ENCODE data around the gene VWF.

The VWF gene

GRCh38 chr12:5912437-5913334, 211.8 kb downstream of the VWF start:
- DNase-seq (ENCODE audit: low read depth in 3 of 3): no peak

GRCh38 chr12:5912011-5912410, 212.5 kb downstream of the VWF start:
- DNase-seq (ENCODE audit: low read depth in 3 of 3): no peak

GRCh38 chr12:5910790-5911548, 213.5 kb downstream of the VWF start:
- DNase-seq (ENCODE audit: low read depth in 3 of 3): no peak

GRCh38 chr12:5909560-5909959, 214.9 kb downstream of the VWF start:
- DNase-seq (ENCODE audit: low read depth in 3 of 3): no peak

GRCh38 chr12:5908251-5908650, 216.2 kb downstream of the VWF start:
- no peak for DNase-seq (ENCODE audit: low read depth in 3 of 3)

GRCh38 chr12:5907807-5908206, 216.7 kb downstream of the VWF start:
- DNase-seq (ENCODE audit: low read depth in 3 of 3): no peak

GRCh38 chr12:5905757-5906156, 218.7 kb downstream of the VWF start:
- no peak for DNase-seq (ENCODE audit: low read depth in 3 of 3)

- no peak for DNase-seq (ENCODE audit: low read depth in 3 of 3)
Measured at GRCh38 chr12:5904969-5905368, 219.5 kb downstream of the VWF start.

- DNase-seq (ENCODE audit: low read depth in 3 of 3): no peak
Measured at GRCh38 chr12:5904441-5904840, 220.0 kb downstream of the VWF start.

- no peak for DNase-seq (ENCODE audit: low read depth in 3 of 3)
Measured at GRCh38 chr12:5902736-5903135, 221.7 kb downstream of the VWF start.

GRCh38 chr12:5901416-5901815, 223.1 kb downstream of the VWF start:
- no peak for DNase-seq (ENCODE audit: low read depth in 3 of 3)

GRCh38 chr12:5900533-5901205, 223.8 kb downstream of the VWF start:
- no peak for DNase-seq (ENCODE audit: low read depth in 3 of 3)

- DNase-seq (ENCODE audit: low read depth in 3 of 3): no peak
Measured at GRCh38 chr12:5900076-5900475, 224.4 kb downstream of the VWF start.

GRCh38 chr12:5899675-5900074, 224.8 kb downstream of the VWF start:
- no peak for DNase-seq (ENCODE audit: low read depth in 3 of 3)

- DNase-seq (ENCODE audit: low read depth in 3 of 3): no peak
Measured at GRCh38 chr12:5898874-5899273, 225.6 kb downstream of the VWF start.

Measured in stimulated activated CD4-positive, alpha-beta T cell treated with anti-CD3 and anti-CD28 coated beads, TNF-alpha, amount 100 ng/mL, for 48 hours (primary cell).